ENCODE measurements around the gene CD2AP.

GRCh38 chr6:47599512-47599911, 121.9 kb downstream of the CD2AP start:
- TF ChIP-seq CTCF (IDR thresholded peaks at IDR 0.05; ENCODE audit: insufficient read depth, low read length) (no peak), POLR2AphosphoS5 (IDR thresholded peaks at IDR 0.05; ENCODE audit: low read depth) (no peak), SPI1 (IDR thresholded peaks at IDR 0.05; ENCODE audit: borderline replicate concordance, low read depth) (no peak)

Measured in HL-60 (cell line).